IPS-18c (cell line): ENCODE results near the gene TENT5C.

ENCODE experiments used
- H3K4me3 ChIP-seq: 2 replicates; pipeline ENCODE4 v1.7.0; 2013; ENCODE audit warnings: low read depth, mild to moderate bottlenecking, low read length, moderate library complexity; ENCODE audit not compliant: insufficient read depth
- H3K9me3 ChIP-seq: one replicate; pipeline ENCODE4 v1.6.1; 2013; ENCODE audit warnings: mild to moderate bottlenecking, low read length, moderate library complexity; ENCODE audit not compliant: control insufficient read depth, insufficient read depth

The TENT5C gene

DNA sequence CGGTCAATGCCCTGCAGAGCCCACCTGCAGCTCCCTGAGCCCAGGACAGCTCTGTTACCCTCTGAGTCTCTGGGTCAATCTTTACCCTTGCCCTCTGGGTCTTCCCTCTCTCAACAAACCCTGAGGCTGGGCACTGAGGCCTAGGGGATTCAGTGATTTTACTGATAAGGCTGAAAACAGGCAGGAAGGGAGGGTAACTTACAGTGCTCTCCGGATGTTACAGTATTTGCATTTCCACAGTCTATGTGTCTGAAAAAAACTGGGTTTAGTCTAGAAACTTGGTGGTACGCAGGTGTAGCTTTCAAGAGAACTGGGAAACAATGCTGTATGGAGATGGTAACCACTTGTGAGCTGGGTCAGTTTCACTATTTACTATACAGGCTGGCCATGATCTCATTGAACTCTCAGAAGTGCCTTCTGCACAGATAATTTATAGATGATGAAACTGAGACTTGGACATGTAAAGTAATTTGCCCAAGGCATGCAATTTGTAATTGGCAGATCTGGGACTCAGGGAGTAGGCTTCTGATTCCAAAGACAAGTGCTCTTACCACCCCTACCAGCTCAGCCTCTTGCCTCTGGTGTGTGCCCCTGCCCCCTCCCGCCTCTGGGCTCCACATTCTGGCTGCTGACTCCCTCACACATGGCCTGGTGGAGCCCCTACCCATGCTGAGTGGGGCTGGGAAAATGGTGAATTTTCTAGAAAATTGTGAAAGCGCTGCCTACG is 48.8 kb downstream of the TENT5C start:
- Histone ChIP-seq H3K4me3 (no peak overlapping the region), H3K9me3 (no peaks in the 10 kb centered on the region)

DNA sequence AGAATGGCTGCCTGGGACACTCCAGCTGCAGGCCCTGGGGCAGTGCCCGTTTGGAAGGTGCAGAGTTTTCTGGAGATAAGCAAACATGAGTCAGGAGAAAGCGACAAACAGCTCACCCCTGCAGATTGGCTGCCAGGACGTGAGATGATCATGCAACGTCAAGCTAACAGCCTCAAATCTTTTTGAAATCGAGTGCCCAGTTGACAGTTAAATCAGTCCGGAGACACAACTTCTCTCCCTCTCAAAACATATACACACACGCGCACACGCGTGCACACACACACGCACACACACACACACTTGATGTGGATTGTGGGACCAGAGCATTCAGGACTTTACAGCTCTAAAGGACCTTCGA is 49.4 kb downstream of the TENT5C start:
- H3K4me3 ChIP-seq = no peak overlapping the region
- no peaks in the 10 kb centered on the region for H3K9me3 ChIP-seq

DNA sequence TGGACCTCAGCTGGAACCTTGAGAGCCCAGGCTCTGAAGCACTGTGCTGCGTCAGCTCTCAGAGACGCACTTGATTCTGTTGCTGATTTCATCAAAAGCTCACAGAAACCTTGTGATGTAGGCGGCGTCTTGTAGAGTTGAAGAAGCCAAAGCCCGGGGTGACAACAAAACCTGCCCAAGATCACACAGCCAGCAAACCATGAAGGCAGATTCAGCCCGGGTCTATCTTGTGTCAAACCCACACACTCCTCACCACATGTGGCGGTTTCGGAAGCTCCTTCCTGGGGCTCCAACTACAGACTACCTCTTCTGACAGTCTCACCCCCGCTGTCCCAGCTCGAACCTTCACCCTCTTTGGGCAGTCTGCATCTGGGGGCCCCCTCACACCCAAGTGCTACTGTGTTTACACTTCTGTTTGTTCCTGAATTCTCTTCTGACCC is 50.4 kb downstream of the TENT5C start:
- no peaks in the 10 kb centered on the region for H3K9me3 ChIP-seq
- H3K4me3 ChIP-seq = no peak overlapping the region

DNA sequence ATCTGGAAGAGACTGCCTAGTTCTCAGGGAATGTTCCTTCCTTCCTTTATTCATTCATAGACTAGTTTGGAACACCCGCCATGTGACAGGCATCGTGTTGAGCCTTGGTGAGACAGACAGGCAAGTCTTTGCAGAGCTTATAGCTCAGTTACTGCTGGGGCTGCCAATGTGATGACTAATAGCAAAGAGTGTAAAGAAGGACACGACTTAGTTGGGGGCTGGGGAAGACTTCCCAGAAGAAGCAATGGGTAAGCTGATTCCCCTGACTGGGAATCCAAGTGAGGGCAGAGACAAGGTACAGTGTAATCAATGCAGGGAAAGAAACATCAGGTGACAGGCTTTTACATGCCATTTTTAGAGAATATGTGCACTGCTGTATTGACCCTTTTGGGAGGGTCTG is 51.2 kb downstream of the TENT5C start:
- Histone ChIP-seq H3K9me3 (no peaks in the 10 kb centered on the region), H3K4me3 (no peak overlapping the region)

DNA sequence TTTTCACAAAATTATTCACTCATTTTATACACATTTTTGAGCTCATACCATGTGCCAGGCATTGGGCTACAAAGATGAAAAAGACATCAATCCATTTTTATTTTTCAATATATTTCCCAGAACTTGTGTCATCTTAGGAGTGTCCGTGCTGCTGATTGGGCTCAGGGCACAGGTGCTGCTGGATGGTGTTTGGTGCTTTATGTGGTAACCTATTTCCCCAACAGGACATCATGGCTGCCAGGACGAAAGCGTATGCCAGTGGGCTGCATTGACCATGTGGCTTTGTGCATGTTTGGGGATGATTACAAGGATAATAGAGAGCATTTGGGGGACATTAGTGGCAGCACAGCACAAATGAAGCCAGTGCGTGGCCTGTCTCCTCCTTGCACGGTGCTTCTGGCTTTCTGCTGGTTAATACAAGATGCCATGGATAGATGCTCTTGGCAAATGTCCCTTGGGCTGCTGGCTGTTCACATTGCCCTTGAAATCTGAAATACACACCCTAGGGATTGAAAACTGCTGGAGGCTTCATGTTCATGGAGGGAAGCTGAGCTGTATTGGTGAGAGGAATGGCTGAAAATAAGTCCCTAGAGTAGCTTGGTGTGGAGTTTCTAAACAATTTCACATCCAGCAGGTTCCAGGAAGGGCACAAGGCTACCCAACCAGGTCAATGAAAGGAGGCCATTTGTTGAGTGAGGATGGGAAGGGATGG is 52.3 kb downstream of the TENT5C start:
- Histone ChIP-seq H3K9me3 (no peaks in the 10 kb centered on the region), H3K4me3 (no peak overlapping the region)

DNA sequence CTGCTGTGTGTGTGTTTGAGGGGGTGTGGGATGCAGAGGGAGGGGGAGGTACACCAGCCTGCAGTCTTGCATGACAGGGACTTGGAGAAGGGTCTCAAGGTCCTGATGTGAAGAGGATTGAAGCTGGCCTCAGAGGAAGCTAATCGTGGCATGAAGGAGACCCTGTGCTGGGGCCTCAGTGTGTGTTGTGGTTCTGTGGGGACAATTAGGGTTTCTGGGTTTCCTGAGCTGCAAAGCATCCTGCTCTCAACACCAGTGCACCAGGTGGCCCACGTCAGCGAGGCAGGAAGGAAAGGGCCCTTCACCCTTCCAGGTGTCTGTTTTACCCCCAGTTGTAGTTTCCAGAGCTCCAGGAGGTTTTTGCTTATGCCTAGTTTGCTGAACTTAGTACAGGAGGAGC is 52.8 kb downstream of the TENT5C start:
- Histone ChIP-seq H3K9me3 (no peaks in the 10 kb centered on the region), H3K4me3 (no peak overlapping the region)

DNA sequence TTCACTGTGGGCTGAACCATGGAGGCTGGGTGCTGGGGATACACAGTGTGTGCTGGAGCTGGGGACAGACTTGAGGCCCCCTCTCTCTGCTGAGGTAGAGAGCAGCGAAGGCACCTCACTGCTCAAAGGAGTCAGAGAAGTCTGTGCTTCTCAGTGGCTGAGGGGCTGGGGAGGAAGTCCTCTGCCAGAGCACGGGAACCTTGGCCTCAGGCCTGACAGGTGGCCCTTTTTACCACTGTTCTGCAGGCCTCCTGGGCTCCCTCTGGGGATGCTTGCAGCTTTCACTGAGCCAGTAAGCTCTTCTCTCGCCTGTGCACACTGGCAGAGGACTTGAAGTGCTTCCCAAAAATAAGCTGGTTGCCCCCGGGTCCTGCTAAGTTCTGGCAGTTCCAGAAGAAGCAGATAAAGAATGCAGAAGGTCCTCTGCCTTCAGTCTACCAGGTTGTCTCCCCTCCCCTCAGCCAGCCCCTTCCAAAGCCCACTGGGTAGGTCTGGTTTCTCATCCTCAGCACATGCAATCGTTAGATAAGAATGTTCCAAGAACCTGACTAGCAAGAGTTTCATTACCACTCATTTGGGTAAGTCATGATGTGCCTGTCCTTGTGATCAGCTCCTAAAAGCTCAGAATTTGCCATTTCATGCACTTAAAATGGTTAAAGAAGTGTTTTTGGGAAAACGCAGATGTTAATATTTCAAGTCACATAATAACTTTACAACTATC is 53.9 kb downstream of the TENT5C start:
- H3K4me3 ChIP-seq = no peak overlapping the region
- no peaks in the 10 kb centered on the region for H3K9me3 ChIP-seq

- Histone ChIP-seq H3K4me3 (no peak overlapping the region), H3K9me3 (no peaks in the 10 kb centered on the region)
Measured at GRCh38 chr1:117660271-117660965, 54.6 kb downstream of the TENT5C start.

- Histone ChIP-seq H3K4me3 (no peak overlapping the region), H3K9me3 (no peaks in the 10 kb centered on the region)
Measured at GRCh38 chr1:117661027-117661426, 55.2 kb downstream of the TENT5C start.

- no peaks in the 10 kb centered on the region for H3K9me3 ChIP-seq
- H3K4me3 ChIP-seq = no peak overlapping the region
Measured at GRCh38 chr1:117662667-117663066, 56.8 kb downstream of the TENT5C start.

- H3K4me3 ChIP-seq = no peak overlapping the region
- H3K9me3 ChIP-seq = no peaks in the 10 kb centered on the region
Measured at GRCh38 chr1:117663156-117663902, 57.5 kb downstream of the TENT5C start.

DNA sequence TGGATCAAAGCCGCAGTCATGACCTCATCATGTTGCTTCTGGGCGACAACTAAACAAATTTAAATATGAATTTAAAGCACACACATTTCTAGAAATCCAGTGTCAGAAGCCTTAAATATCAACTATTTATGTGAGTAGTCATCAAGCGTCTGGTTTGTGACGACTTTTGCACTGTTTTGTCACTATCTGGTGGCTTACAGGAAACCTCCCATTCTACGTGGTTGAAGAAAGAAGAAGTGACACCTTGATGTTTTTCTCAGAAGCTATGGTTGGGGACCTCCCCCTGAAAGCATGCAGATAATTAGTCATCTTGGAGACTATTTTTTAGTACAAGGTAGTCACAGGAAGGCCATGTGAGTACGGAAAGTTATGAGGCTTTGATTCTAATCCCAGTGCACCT is 58.5 kb downstream of the TENT5C start:
- H3K4me3 ChIP-seq = no peak overlapping the region

DNA sequence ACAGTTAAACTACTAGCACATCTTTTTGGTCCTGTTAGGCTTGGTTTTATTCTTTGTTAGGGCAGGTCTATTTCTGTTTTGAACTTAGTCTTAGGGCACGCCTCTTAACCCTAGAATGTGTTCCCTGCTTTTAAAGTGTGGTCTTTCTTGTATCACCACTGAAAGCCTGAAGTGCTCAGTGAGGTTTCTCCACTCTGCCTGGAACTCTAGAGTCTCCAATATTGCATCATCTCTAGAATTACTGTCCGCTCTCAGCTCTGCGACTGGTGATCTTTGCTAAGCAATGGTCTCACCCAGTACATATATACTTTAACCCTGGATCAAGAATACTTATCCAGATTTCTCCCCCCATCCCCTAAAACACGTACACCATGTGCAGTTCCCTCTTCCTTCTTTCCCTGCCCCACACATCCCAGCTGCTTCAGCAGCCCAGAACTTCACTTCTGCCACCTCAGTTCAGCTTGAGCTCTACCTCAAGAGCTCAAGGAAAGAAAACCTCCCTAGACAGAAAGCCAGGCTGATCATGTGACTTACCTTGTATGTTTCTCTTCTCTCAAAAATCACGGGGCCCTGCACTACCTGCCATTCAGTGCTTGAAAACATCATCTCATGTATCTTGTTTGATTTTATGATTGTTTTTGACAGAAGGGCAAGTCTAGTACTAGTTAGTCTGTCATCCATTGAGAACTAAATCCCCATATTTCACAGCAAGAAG is 59.9 kb downstream of the TENT5C start:
- H3K9me3 ChIP-seq = no peaks in the 10 kb centered on the region
- no peak overlapping the region for H3K4me3 ChIP-seq

More for the DNA sequence above, 58.5 kb downstream of the TENT5C start:
- no peaks in the 10 kb centered on the region for H3K9me3 ChIP-seq

DNA sequence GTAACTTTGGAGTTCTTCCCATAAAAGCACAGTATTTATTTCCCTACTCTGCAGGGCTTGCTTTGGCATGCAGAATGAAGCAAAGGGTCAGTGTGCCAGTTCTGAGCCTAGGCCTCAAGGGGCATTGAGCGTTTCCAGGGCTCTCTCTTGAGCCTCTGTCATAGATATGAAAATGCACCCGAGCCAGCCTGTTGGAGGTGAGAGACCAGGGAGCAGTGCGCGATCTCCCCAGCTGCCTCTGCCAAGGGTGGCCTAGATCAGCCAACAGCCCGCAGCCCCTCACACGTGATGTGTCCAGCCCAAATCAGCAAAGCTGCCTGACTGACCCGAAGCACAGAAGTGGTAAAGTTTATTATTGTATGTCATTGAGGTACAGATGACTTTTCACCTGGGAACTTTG is 63.7 kb downstream of the TENT5C start:
- Histone ChIP-seq H3K4me3 (no peak overlapping the region), H3K9me3 (no peaks in the 10 kb centered on the region)

DNA sequence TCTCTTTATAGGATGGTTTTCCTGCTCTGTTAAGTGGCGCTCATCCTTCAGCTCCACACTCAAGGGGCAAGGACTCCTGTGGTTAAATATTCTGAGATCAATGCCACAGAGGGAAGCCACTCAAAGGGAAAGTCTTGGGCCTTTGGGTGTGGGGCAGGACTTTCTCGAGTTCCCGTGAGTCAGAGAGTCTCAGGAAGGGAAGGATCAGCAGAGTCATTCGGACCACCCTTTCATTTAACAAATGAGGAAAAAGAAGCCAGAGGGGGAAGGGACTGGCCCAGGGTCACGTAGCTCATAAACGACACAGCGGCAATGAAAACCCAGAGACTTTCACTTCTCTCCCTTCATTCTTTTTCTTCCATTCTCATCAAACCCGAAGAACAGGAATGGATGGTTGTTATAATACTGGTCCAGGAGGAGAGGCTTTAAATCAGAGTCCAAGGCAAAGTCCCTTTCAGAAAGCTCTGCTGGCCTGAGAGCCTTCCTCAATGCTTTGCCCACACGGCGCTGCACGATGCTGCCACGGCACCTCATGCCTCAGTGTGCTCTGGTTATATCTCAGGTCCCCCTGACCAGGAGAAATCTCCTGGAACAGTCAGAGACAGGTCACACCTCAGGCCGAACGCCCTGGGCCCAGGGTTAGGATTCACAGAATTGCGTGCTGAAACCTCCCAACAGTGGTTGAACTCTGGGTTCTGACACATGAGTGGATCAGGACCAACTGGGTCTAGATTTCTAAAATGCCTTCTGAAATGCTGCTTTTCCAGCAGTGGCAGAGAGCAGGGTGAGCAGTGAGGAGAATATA is 65.3 kb downstream of the TENT5C start:
- Histone ChIP-seq H3K9me3 (no peaks in the 10 kb centered on the region), H3K4me3 (no peak overlapping the region)
